Heart right ventricle (tissue), 16 donors: ENCODE results near the gene PTGS1. TPM values are rescaled to one million over a fixed set of nuclear protein-coding genes. Genes with fewer than 3 reads are reported as not detected.
A peak's percentile ranks its signal among the peaks of the same experiment; 100 is the strongest.

Experiments
- ATAC-seq, 8 donors: fragments of 200-7000 bp; cut with Tn5 transposase; one replicate each; pipeline ENCODE4 v1.9.1; 2020; ENCODE audit warnings: mild to moderate bottlenecking in 8 of 8, moderate library complexity in 8 of 8, moderate number of reproducible peaks in 1 of 8
- DNase-seq, 2 donors: peaks; one replicate each; pipeline ENCODE4 v3.0.0-alpha.2; 2020
- H3K27ac ChIP-seq, 10 donors: fragments of 200-600 bp; sonication (generic) in 2 of 10; one replicate each; pipeline versions ENCODE4 v1.5.0 to v1.8.0; 2020 to 2022; ENCODE audit warnings: mild to moderate bottlenecking in 3 of 10
- H3K27me3 ChIP-seq, 7 donors: fragments of 200-600 bp; one replicate each; pipeline ENCODE4 v1.8.0; 2021 to 2022; ENCODE audit warnings: mild to moderate bottlenecking in 2 of 7
- H3K36me3 ChIP-seq, 9 donors: fragments of 200-600 bp; sonication (generic) in 1 of 9; one replicate each; pipeline versions ENCODE4 v1.5.0 to v1.8.0; 2020 to 2022; ENCODE audit warnings: mild to moderate bottlenecking in 2 of 9
- H3K4me1 ChIP-seq, 9 donors: fragments of 200-600 bp; sonication (generic) in 1 of 9; one replicate each; pipeline versions ENCODE4 v1.5.0 to v1.8.0; 2020 to 2022; ENCODE audit warnings: mild to moderate bottlenecking in 4 of 9
- H3K4me3 ChIP-seq, 10 donors: fragments of 200-600 bp; sonication (generic) in 2 of 10; one replicate each; pipeline versions ENCODE4 v1.5.0 to v1.8.0; 2020 to 2022; ENCODE audit warnings: mild to moderate bottlenecking in 7 of 10, moderate library complexity in 2 of 10
- H3K9me3 ChIP-seq, 11 donors: fragments of 200-600 bp in 10 of 11; sonication (generic) in 2 of 11; one replicate each; pipeline versions ENCODE4 v1.5.0 to v1.8.0; 2013 to 2022; ENCODE audit warnings: mild to moderate bottlenecking in 2 of 11, control low read depth in 1 of 11, moderate library complexity in 1 of 11
- WGBS, 2 donors: extraction: QIAGEN DNeasy Blood & Tissue Kit; methylation state at CpG; one replicate each; pipeline ENCODE4 v1.1.7; 2013; ENCODE audit warnings: inconsistent platforms in 1 of 2; 5-methylcytosine and 5-hydroxymethylcytosine counted together
- intact Hi-C, 10 donors: fragments of 100-400 bp; cut with DNase I; formaldehyde crosslinking; loops; one replicate each; pipeline versions ENCODE4 v1.11.1 to v1.14.2; 2022
- polyA plus RNA-seq, 2 donors: library from polyadenylated mRNA; stranded (reverse); fragments of 200-250 nt; gene quantifications; one replicate each; pipeline ENCODE4 v1.2.3, GENCODE V29; 2013
- total RNA-seq, 10 donors: library from RNA; stranded (reverse); fragmentation: NEBNext Ultra II Directional in 3 of 10; extraction: Animal tissue kit (Norgen Biotek cat#: 25700) in 3 of 10; gene quantifications; one replicate each; pipeline versions ENCODE4 v1.2.1 to v1.2.4, GENCODE V29; 2021 to 2023
- TF ChIP-seq, protein P1 (sequence below), 9 donors: fragments of 200-600 bp; sonication (generic) in 2 of 9; IDR thresholded peaks; one replicate each; pipeline versions ENCODE4 v1.5.0 to v1.8.0; 2021 to 2022; ENCODE audit warnings: antibody characterized with exemption in 9 of 9, mild to moderate bottlenecking in 5 of 9, moderate library complexity in 1 of 9
- donor health status: Arrhythmogenic right ventricular cardiomyopathy.
- donor health status: ischemic (EF 13 %, LVEDD 7.1; RV severe dilation, severe dysfunction).
- donor health status: healthy with polysubstance abuse.
- donor health status: DM: no; HTN: yes; CAD: no.
- donor health status: DM: no; HTN: no; CAD: no.
- donor health status: ischemic (EF 25% LVEDD 6.9; RV normal size, moderate dysfunction).
- donor health status: ischemic (EF 25% LVEDD 5.7; RV mildly dilated, moderate dysfunction).
- donor health status: healthy.
- donor health status: DM: yes; HTN: yes; CAD: no.
- donor health status: Ischemic cardiomyopathy.
- donor health status: ischemic (EF 35%, LVEDD 5.7; RV mildly dilated, moderate dysfunction).
- donor health status: nonischemic (EF 11% LVEDD 7.7; RV severe dilation, severe dysfunction).
- donor health status: DM: yes; HTN: yes; CAD: no.
- donor health status: PGD.
- donor health status: ischemic (EF 29% LVEDD 5.4; RV normal size, mild dysfunction).
- donor health status: nonischemic (EF 23%, LVEDD 6.1; RV moderate dilation, normal function).

Gene PTGS1
- total and polyA plus RNA-seq, 12 donors, result 0.95 to 15.6 (median 3.2) TPM

DNA sequence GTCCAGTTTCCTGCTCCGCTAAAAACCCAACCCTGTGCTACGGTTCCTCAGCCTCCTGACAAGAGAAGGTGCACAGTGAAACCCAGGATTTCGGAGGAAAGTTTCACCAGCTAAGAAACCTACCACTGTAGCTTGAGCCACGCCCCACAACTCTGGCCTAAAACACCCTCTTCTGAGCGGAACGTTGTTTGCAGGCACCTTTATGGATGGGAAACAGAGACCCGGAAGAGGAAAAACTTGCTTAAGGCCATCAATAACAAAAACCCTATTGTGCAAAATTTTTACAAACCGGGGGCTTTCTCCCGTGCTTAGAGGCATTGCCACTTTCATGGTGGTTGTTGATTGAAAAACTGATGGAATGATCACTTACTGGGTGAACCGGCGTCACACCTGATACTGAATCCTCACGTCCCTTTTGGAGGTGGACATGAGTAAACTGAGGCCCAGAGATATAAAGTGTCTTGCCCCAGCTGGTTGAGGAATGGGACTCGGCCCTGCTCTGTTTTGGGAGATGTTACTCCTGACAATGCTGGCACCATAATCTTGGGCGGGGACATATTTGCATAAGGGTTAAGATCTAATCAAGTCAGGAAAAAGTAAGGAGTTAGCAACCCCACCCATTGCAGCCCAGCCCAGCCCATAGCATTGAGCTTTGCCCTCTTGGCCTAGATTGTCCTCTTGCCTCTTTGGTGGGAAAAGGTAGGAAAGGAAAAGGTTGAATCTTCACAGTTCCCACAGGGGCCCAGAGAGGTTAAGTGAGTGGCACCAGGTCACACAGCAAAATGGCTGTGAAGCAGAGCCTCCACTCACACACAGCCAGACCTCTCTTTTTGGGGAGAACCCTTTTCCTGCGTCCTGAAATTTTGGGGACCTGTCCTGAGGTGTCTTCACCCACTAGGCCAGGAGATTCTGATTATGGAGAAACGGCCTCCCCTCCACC is 23.2 kb upstream of the PTGS1 start:
- WGBS, 2 donors, result 36 to 39% methylated on average over 16 of the region's 16 CpGs
- TF ChIP-seq, protein P1, sequence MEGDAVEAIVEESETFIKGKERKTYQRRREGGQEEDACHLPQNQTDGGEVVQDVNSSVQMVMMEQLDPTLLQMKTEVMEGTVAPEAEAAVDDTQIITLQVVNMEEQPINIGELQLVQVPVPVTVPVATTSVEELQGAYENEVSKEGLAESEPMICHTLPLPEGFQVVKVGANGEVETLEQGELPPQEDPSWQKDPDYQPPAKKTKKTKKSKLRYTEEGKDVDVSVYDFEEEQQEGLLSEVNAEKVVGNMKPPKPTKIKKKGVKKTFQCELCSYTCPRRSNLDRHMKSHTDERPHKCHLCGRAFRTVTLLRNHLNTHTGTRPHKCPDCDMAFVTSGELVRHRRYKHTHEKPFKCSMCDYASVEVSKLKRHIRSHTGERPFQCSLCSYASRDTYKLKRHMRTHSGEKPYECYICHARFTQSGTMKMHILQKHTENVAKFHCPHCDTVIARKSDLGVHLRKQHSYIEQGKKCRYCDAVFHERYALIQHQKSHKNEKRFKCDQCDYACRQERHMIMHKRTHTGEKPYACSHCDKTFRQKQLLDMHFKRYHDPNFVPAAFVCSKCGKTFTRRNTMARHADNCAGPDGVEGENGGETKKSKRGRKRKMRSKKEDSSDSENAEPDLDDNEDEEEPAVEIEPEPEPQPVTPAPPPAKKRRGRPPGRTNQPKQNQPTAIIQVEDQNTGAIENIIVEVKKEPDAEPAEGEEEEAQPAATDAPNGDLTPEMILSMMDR (IDR thresholded peaks at IDR 0.05), result no peak
- intact Hi-C loops, result loop anchor here in 7 of 10 donors (2.0 to 10.0 kb wide), 5 partner anchors 83 to 249 kb away; partner anchors contain the start of genes MRRF (in 5 of the 7), RBM18 (in 5 of the 7) and LHX6 (in 1 of the 7)
- Histone ChIP-seq H3K4me3 (peak overlapping the region in 9 of 10 donors; percentile 35 to 65 (median 57)), H3K27ac (peak overlapping the region; percentile 60 to 87 (median 78)), H3K9me3 (peaks cover 0 to under 1% (median 0%) of the 10 kb centered on the region in 11 donors), H3K27me3 (peaks cover 0 to 14% (median 0%) of the 10 kb centered on the region in 7 donors), H3K36me3 (no peaks in the 10 kb centered on the region), H3K4me1 (peaks cover 7 to 25% (median 21%) of the 10 kb centered on the region in 9 donors)
- ATAC-seq (peak in 7 of 8 donors; percentile 4 to 31 (median 10)), DNase-seq (no peak)

DNA sequence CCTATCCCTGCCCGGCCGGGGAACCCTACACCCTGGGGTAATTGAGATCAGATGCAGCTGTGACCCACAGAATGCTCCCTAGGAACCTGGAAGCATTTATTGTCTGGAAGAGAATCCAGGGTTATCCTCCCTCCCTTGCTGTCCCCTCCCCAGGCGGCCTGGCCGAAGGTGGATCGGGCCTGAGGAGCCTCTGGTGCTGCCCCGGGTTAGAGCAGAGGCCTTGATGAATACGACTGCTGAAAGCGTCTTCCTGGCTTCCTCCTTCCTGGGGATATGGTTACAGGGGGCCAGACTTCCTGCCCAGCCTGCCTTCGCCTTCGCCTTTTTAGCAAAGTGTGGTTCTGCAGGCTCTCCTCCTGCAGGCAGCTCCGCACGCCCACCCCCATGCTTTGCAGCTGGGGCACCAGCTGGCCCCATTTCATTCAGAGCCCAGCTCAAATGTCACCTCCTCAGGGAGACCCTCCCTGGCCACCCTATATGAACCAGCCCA is 22.5 kb upstream of the PTGS1 start:
- intact Hi-C loops, result loop anchor here in 7 of 10 donors (2.0 to 10.0 kb wide), 5 partner anchors 84 to 250 kb away; partner anchors contain the start of genes MRRF (in 5 of the 7), RBM18 (in 5 of the 7) and LHX6 (in 1 of the 7)

DNA sequence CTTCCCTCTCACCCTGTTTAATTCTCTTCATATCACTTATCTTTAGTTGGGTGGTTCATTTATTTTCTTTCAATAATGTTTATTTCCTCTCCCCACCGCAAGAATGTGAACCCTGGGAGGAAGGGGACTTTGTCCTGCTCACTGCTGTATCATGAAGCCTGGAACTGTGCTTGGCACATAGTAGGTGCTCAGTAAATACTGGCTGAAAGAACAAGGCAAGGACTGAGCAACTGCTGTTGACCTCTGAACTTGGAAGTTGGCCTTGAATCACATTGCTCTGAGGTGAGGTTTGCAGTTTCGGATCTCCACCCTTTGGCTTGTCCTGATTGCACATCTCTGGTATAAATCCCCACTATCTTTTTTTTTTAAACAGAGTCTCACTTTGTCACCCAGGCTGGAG is 22.0 kb upstream of the PTGS1 start:
- Histone ChIP-seq H3K9me3 (peaks cover 0 to 11% (median 0%) of the 10 kb centered on the region in 11 donors), H3K27me3 (peaks cover 0 to 14% (median 0%) of the 10 kb centered on the region in 7 donors), H3K27ac (peak overlapping the region in 7 of 10 donors; percentile 6 to 84 (median 68)), H3K4me1 (peaks cover 7 to 25% (median 21%) of the 10 kb centered on the region in 9 donors), H3K4me3 (no peak overlapping the region), H3K36me3 (no peaks in the 10 kb centered on the region)
- intact Hi-C loops, result loop anchor here in 7 of 10 donors (1.0 to 10.0 kb wide), 6 partner anchors 84 to 250 kb away; partner anchors contain the start of genes MRRF (in 5 of the 7), RBM18 (in 5 of the 7) and LHX6 (in 1 of the 7)
- ATAC-seq (no peak), DNase-seq (no peak)
- WGBS, 2 donors, result 64 to 74% methylated on average over 2 of the region's 2 CpGs
- TF ChIP-seq, protein P1 (IDR thresholded peaks at IDR 0.05), result no peak

More for the DNA sequence above, 22.5 kb upstream of the PTGS1 start:
- ATAC-seq (no peak), DNase-seq (no peak)
- H3K36me3 ChIP-seq, result no peaks in the 10 kb centered on the region
- H3K4me1 ChIP-seq, result peaks cover 7 to 25% (median 21%) of the 10 kb centered on the region in 9 donors
- TF ChIP-seq, protein P1 (IDR thresholded peaks at IDR 0.05), result no peak
- 56 to 65% methylated on average over 12 of the region's 12 CpGs for WGBS, 2 donors
- H3K27me3 ChIP-seq, result peaks cover 0 to 14% (median 0%) of the 10 kb centered on the region in 7 donors
- H3K27ac ChIP-seq, result peak overlapping the region in 9 of 10 donors; percentile 6 to 87 (median 77)
- H3K9me3 ChIP-seq, result peaks cover 0 to 8% (median 0%) of the 10 kb centered on the region in 11 donors
- H3K4me3 ChIP-seq, result no peak overlapping the region

DNA sequence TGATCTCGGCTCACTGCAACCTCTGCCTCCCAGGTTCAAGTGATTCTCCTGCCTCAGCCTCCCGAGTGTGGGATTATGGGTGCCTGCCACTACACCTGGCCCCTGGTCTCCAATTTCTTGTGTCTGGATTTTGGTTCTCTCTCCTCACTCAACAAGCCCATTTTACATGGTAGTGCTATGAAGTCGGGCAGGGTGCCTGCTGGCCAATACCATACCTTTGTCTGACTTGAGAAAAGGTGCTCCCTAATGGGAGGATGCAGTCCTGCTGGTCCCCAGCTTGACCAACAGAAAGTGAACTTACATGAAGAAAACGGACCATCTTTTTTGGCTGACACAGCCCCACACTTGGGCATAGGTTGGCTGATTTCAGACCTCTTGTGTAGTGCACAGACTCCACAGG is 21.6 kb upstream of the PTGS1 start:
- ATAC-seq (no peak), DNase-seq (no peak)
- Histone ChIP-seq H3K27me3 (peaks cover 0 to 14% (median 0%) of the 10 kb centered on the region in 7 donors), H3K9me3 (peaks cover 0 to 11% (median 0%) of the 10 kb centered on the region in 11 donors), H3K36me3 (no peaks in the 10 kb centered on the region), H3K4me3 (no peak overlapping the region), H3K4me1 (peaks cover 7 to 25% (median 21%) of the 10 kb centered on the region in 9 donors), H3K27ac (peak overlapping the region in 1 of 10 donors; percentile 84)
- intact Hi-C loops, result loop anchor here in 7 of 10 donors (1.0 to 10.0 kb wide), 6 partner anchors 84 to 250 kb away; partner anchors contain the start of genes MRRF (in 5 of the 7), RBM18 (in 5 of the 7) and LHX6 (in 1 of the 7)
- TF ChIP-seq, protein P1 (IDR thresholded peaks at IDR 0.05), result no peak
- 78 to 79% methylated on average over 4 of the region's 4 CpGs for WGBS, 2 donors
